GM12875 (cell line): Measurements from ENCODE around the gene ZFP36.
A peak's percentile ranks its signal among the peaks of the same experiment; 100 is the strongest.

Experiments used
- H3K4me3 ChIP-seq: one replicate; pipeline ENCODE4 v1.5.1; 2011; ENCODE audit warnings: low read depth, low read length, control low read depth
- CTCF ChIP-seq: IDR thresholded peaks from 2 replicates; pipeline ENCODE4 v1.5.1; 2011; ENCODE audit warnings: low read depth, mild to moderate bottlenecking, control low read depth, inconsistent platforms, low read length, moderate library complexity, borderline replicate concordance; ENCODE audit not compliant: insufficient read depth

Gene ZFP36

GRCh38 chr19:39385629-39386411 lies 20.8 kb upstream of the ZFP36 start:
- no peak overlapping the region for H3K4me3 ChIP-seq
- TF ChIP-seq CTCF, result no peak

GRCh38 chr19:39386557-39386956 lies 20.1 kb upstream of the ZFP36 start:
- H3K4me3 ChIP-seq, result no peak overlapping the region
- no peak for TF ChIP-seq CTCF

DNA sequence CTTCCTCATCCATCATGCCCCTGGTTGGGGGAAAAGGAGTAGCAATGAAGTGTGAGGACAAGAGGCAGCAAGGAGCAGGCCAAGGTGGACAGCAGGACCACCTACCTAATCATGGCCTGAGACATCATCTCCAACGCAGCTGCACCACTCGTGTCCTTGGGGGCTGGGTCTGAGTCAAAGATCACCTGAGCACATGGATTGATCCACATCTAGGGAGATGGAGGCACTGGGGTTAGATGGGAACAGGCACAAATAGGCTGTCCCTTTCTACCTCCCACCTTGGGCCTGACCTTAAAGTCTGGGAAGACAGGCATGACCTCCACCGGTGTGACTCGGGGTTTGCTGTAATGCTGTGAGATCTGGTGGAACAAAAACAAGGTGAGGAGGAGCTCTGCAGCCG lies 18.0 kb upstream of the ZFP36 start:
- H3K4me3 ChIP-seq, result no peak overlapping the region
- TF ChIP-seq CTCF, result no peak

GRCh38 chr19:39389631-39390414 lies 16.8 kb upstream of the ZFP36 start:
- TF ChIP-seq CTCF, result no peak
- peak overlapping the region; percentile 85 for H3K4me3 ChIP-seq

DNA sequence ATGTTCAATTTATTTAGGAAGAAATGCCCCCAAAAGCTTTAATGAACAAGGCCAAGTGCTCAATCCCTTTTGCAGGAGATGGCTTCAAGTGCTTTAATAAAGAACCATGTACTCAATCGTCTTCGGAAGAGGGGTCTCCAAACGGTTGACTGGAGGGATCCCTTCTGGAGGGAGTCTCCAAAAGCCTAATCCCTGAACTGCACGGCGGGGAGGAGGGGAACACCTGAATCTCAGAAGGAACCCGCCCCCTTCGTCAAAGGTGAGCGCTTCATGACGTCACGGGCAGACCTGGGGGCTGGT lies 16.2 kb upstream of the ZFP36 start:
- TF ChIP-seq CTCF, result no peak
- H3K4me3 ChIP-seq, result peak overlapping the region; percentile 85

DNA sequence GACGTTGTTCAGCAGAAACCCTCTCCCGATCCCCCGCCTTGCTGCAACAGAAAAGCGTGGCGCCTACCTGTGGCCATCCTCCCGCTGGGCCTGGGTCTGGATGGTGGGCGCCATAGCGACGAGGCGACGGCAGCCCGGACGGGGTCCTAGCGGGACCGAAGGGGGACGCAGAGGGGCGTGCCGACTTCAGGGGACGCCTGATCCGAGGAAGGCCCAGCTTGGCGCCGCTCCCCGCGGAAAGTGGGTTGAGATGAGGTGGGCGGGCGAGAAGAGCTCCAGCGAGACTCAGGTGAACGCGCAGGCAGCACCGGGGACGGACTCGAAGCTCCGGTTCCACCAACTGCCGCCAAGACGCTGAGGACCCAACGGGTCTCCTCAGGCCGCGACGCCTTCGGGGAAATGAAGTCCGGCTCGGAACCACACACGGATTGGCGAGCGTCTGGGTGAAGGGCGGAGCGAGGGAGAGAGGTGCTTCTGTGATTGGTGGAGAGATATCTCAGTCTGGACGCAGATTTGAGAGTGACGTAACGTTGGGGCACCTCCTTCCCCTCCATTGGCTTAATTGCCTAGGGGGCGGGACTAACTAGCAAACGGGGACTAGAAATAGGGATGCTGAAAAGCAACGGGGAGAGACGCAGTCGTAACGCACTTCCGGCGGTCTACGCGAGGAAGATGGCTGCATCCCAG lies 15.8 kb upstream of the ZFP36 start, which contains the start of the genes MED29 and PAF1:
Gene MED29, plus strand, starts transcription at position 628 of the 687 bp plus-strand sequence. Its CDS starts 45 bp downstream, at position 673.
Gene PAF1, minus strand, starts transcription at position 356 of the 687 bp plus-strand sequence. Its CDS starts 242 bp downstream, at position 114.
- no peak for TF ChIP-seq CTCF
- peak within 1 kb of the TSS; percentile 96 for H3K4me3 ChIP-seq
